Naive B cell (primary cell): Measurements from ENCODE around the gene FAM120B. TPM values are rescaled to one million over a fixed set of nuclear protein-coding genes. Genes with fewer than 3 reads are reported as not detected.
"Not testable (repeated sequence)": the region's sequence is repeated elsewhere in the genome, so short reads cannot be mapped to it uniquely, and the experiment has no call there.

Experiments used
- ATAC-seq, 2 donors: fragments of 150-1000 bp; cut with Tn5 transposase; 2 replicates each; pipeline ENCODE4 v1.10.0; 2021; ENCODE audit warnings: low read depth in 2 of 2, mild to moderate bottlenecking in 2 of 2, moderate library complexity in 2 of 2
- DNase-seq: peaks from one replicate; pipeline ENCODE4 v3.0.0; 2022
- H3K27ac Mint-ChIP-seq, 6 donors: one replicate each; pipeline ENCODE4 v1.8.0; 2020 to 2022; ENCODE audit warnings: mild to moderate bottlenecking in 6 of 6, mixed read lengths in 6 of 6, moderate library complexity in 5 of 6, inconsistent platforms in 2 of 6
- H3K27me3 Mint-ChIP-seq, 3 donors: one replicate each; pipeline ENCODE4 v1.8.0; 2021 to 2022; ENCODE audit warnings: mixed read lengths in 3 of 3, mild to moderate bottlenecking in 1 of 3
- H3K36me3 Mint-ChIP-seq, 2 donors: one replicate each; pipeline ENCODE4 v1.8.0; 2020 to 2022; ENCODE audit warnings: mixed read lengths in 2 of 2, inconsistent platforms in 1 of 2, mild to moderate bottlenecking in 1 of 2
- H3K4me1 Mint-ChIP-seq, 3 donors: one replicate each; pipeline ENCODE4 v1.8.0; 2020 to 2022; ENCODE audit warnings: mixed read lengths in 3 of 3, inconsistent platforms in 1 of 3, mild to moderate bottlenecking in 1 of 3, moderate library complexity in 1 of 3
- H3K4me3 Mint-ChIP-seq, 8 donors: one replicate each; pipeline ENCODE4 v1.8.0; 2020 to 2022; ENCODE audit warnings: mild to moderate bottlenecking in 8 of 8, mixed read lengths in 8 of 8, moderate library complexity in 8 of 8, inconsistent platforms in 2 of 8
- H3K9me3 Mint-ChIP-seq, 7 donors: one replicate each; pipeline ENCODE4 v1.8.0; 2020 to 2022; ENCODE audit warnings: mixed read lengths in 7 of 7, mild to moderate bottlenecking in 5 of 7, inconsistent platforms in 2 of 7, moderate library complexity in 1 of 7
- polyA plus RNA-seq, 6 donors: library from polyadenylated mRNA; unstranded; fragments of 300-500 nt; fragmentation: Illumina TruSeq; gene quantifications; one replicate each; pipeline ENCODE4 v1.2.3, GENCODE V29; 2021; ENCODE audit warnings: low read depth in 6 of 6

FAM120B gene
- polyA plus RNA-seq, 6 donors from 2014 or later = 8.3 to 35.2 (median 27.5) TPM

- Mint-ChIP-seq H3K4me1 (peaks cover 0 to 11% (median 5%) of the 10 kb centered on the region in 3 donors), H3K36me3 (peaks cover 32 to 33% of the 10 kb centered on the region in 2 donors), H3K9me3 (peaks cover 0 to under 1% (median 0%) of the 10 kb centered on the region in 7 donors), H3K4me3 (no peak overlapping the region), H3K27me3 (no peaks in the 10 kb centered on the region), H3K27ac (no peak overlapping the region)
- ATAC-seq (no peak), DNase-seq (no peak)
These were observed 39.1 kb downstream of the FAM120B start for GRCh38 chr6:170345662-170346061.

- H3K27me3 Mint-ChIP-seq = no peaks in the 10 kb centered on the region
- peaks cover 0 to 11% (median 11%) of the 10 kb centered on the region in 3 donors for H3K4me1 Mint-ChIP-seq
- no peak for ATAC-seq
- H3K4me3 Mint-ChIP-seq = no peak overlapping the region
- H3K9me3 Mint-ChIP-seq = peaks cover 0 to 8% (median 7%) of the 10 kb centered on the region in 7 donors
- peaks cover 41 to 42% of the 10 kb centered on the region in 2 donors for H3K36me3 Mint-ChIP-seq
- H3K27ac Mint-ChIP-seq = peak overlapping the region in 1 of 6 donors; percentile 32
- no peak for DNase-seq
These were observed 40.1 kb downstream of the FAM120B start for GRCh38 chr6:170346649-170347048.

GRCh38 chr6:170347091-170347490 is 40.5 kb downstream of the FAM120B start:
- Mint-ChIP-seq H3K27ac (no peak overlapping the region), H3K4me3 (no peak overlapping the region), H3K36me3 (peaks cover 41 to 42% of the 10 kb centered on the region in 2 donors), H3K9me3 (peaks cover 0 to 12% (median 7%) of the 10 kb centered on the region in 7 donors), H3K27me3 (no peaks in the 10 kb centered on the region), H3K4me1 (peaks cover 0 to 11% (median 11%) of the 10 kb centered on the region in 3 donors)
- DNase-seq = no peak
- ATAC-seq = no peak

GRCh38 chr6:170347975-170348374 is 41.4 kb downstream of the FAM120B start:
- peaks cover 42 to 50% of the 10 kb centered on the region in 2 donors for H3K36me3 Mint-ChIP-seq
- peaks cover 0 to 20% (median 10%) of the 10 kb centered on the region in 7 donors for H3K9me3 Mint-ChIP-seq
- no peak for DNase-seq
- H3K27me3 Mint-ChIP-seq = no peaks in the 10 kb centered on the region
- H3K4me3 Mint-ChIP-seq = no peak overlapping the region
- H3K4me1 Mint-ChIP-seq = peaks cover 0 to 11% (median 11%) of the 10 kb centered on the region in 3 donors
- H3K27ac Mint-ChIP-seq = no peak overlapping the region
- ATAC-seq = no peak

GRCh38 chr6:170351456-170351855 is 44.9 kb downstream of the FAM120B start:
- Mint-ChIP-seq H3K36me3 (peaks cover 36 to 44% of the 10 kb centered on the region in 2 donors), H3K9me3 (peaks cover 6 to 29% (median 14%) of the 10 kb centered on the region in 7 donors), H3K27ac (peak overlapping the region in 1 of 6 donors; percentile 45)

GRCh38 chr6:170355190-170355589 is 48.6 kb downstream of the FAM120B start:
- not testable (repeated sequence) for H3K4me3 Mint-ChIP-seq, H3K27me3 Mint-ChIP-seq
- H3K27ac Mint-ChIP-seq = peak overlapping the region in 1 of 6 donors; percentile 57

More at GRCh38 chr6:170351456-170351855, 44.9 kb downstream of the FAM120B start:
- not testable (repeated sequence) for DNase-seq, ATAC-seq, H3K4me3 Mint-ChIP-seq, H3K27me3 Mint-ChIP-seq, H3K4me1 Mint-ChIP-seq

GRCh38 chr6:170355661-170356060 is 49.1 kb downstream of the FAM120B start:
- peaks cover 0 to 6% (median 0%) of the 10 kb centered on the region in 3 donors for H3K4me1 Mint-ChIP-seq
- no peak for ATAC-seq

More at GRCh38 chr6:170355190-170355589, 48.6 kb downstream of the FAM120B start:
- H3K4me1 Mint-ChIP-seq, DNase-seq, ATAC-seq: not testable (repeated sequence)
- peaks cover 29% of the 10 kb centered on the region in 2 donors for H3K36me3 Mint-ChIP-seq
- H3K9me3 Mint-ChIP-seq = peaks cover 6 to 29% (median 14%) of the 10 kb centered on the region in 7 donors

GRCh38 chr6:170357812-170358211 is 51.3 kb downstream of the FAM120B start:
- DNase-seq (no peak), ATAC-seq (no peak)
- peaks cover 11 to 17% of the 10 kb centered on the region in 2 donors for H3K36me3 Mint-ChIP-seq
- H3K4me1 Mint-ChIP-seq = no peaks in the 10 kb centered on the region
- no peak overlapping the region for H3K27ac Mint-ChIP-seq
- peaks cover 0 to 15% (median 5%) of the 10 kb centered on the region in 7 donors for H3K9me3 Mint-ChIP-seq
- H3K4me3 Mint-ChIP-seq = no peak overlapping the region
- H3K27me3 Mint-ChIP-seq = no peaks in the 10 kb centered on the region

More at GRCh38 chr6:170355661-170356060, 49.1 kb downstream of the FAM120B start:
- Mint-ChIP-seq H3K27ac (peak overlapping the region in 1 of 6 donors; percentile 57), H3K4me3 (no peak overlapping the region), H3K9me3 (peaks cover 6 to 29% (median 14%) of the 10 kb centered on the region in 7 donors), H3K27me3 (no peaks in the 10 kb centered on the region), H3K36me3 (peaks cover 26 to 27% of the 10 kb centered on the region in 2 donors)
- no peak for DNase-seq

GRCh38 chr6:170358496-170358895 is 51.9 kb downstream of the FAM120B start:
- DNase-seq (no peak), ATAC-seq (no peak)
- Mint-ChIP-seq H3K27me3 (no peaks in the 10 kb centered on the region), H3K9me3 (peaks cover 0 to 8% (median 4%) of the 10 kb centered on the region in 7 donors), H3K27ac (no peak overlapping the region), H3K4me3 (no peak overlapping the region), H3K36me3 (peaks cover 8 to 17% of the 10 kb centered on the region in 2 donors), H3K4me1 (no peaks in the 10 kb centered on the region)

- ATAC-seq = no peak
- DNase-seq = no peak
- no peaks in the 10 kb centered on the region for H3K9me3 Mint-ChIP-seq
- no peak overlapping the region for H3K4me3 Mint-ChIP-seq
- H3K27me3 Mint-ChIP-seq = no peaks in the 10 kb centered on the region
- peaks cover 0 to 2% (median 0%) of the 10 kb centered on the region in 3 donors for H3K4me1 Mint-ChIP-seq
- H3K27ac Mint-ChIP-seq = no peak overlapping the region
- H3K36me3 Mint-ChIP-seq = peaks cover 8 to 17% of the 10 kb centered on the region in 2 donors
These were observed 53.9 kb downstream of the FAM120B start for GRCh38 chr6:170360476-170360875.

- peaks cover 12 to 13% of the 10 kb centered on the region in 2 donors for H3K36me3 Mint-ChIP-seq
- no peak overlapping the region for H3K4me3 Mint-ChIP-seq
- H3K4me1 Mint-ChIP-seq = peaks cover 0 to 5% (median 1%) of the 10 kb centered on the region in 3 donors
- no peaks in the 10 kb centered on the region for H3K9me3 Mint-ChIP-seq
- H3K27ac Mint-ChIP-seq = no peak overlapping the region
- ATAC-seq (no peak), DNase-seq (no peak)
- H3K27me3 Mint-ChIP-seq = no peaks in the 10 kb centered on the region
These were observed 54.8 kb downstream of the FAM120B start for GRCh38 chr6:170361335-170361734.

GRCh38 chr6:170362121-170362520 is 55.6 kb downstream of the FAM120B start:
- H3K36me3 Mint-ChIP-seq = peaks cover 12 to 16% of the 10 kb centered on the region in 2 donors
- ATAC-seq (no peak), DNase-seq (no peak)
- no peaks in the 10 kb centered on the region for H3K27me3 Mint-ChIP-seq
- peaks cover 0 to 6% (median 5%) of the 10 kb centered on the region in 3 donors for H3K4me1 Mint-ChIP-seq
- H3K9me3 Mint-ChIP-seq = no peaks in the 10 kb centered on the region
- no peak overlapping the region for H3K27ac Mint-ChIP-seq
- H3K4me3 Mint-ChIP-seq = no peak overlapping the region

- H3K9me3 Mint-ChIP-seq = no peaks in the 10 kb centered on the region
- ATAC-seq (no peak), DNase-seq (no peak)
- H3K27me3 Mint-ChIP-seq = no peaks in the 10 kb centered on the region
- peaks cover 0 to 6% (median 5%) of the 10 kb centered on the region in 3 donors for H3K4me1 Mint-ChIP-seq
- peak overlapping the region in 1 of 6 donors; percentile 15 for H3K27ac Mint-ChIP-seq
- peaks cover 6 to 10% of the 10 kb centered on the region in 2 donors for H3K36me3 Mint-ChIP-seq
- no peak overlapping the region for H3K4me3 Mint-ChIP-seq
These were observed 56.7 kb downstream of the FAM120B start for GRCh38 chr6:170363255-170363654.

GRCh38 chr6:170365121-170365520 is 58.6 kb downstream of the FAM120B start:
- DNase-seq (no peak), ATAC-seq (no peak)
- no peaks in the 10 kb centered on the region for H3K9me3 Mint-ChIP-seq
- no peaks in the 10 kb centered on the region for H3K27me3 Mint-ChIP-seq
- no peak overlapping the region for H3K4me3 Mint-ChIP-seq
- H3K27ac Mint-ChIP-seq = no peak overlapping the region
- H3K36me3 Mint-ChIP-seq = peaks cover 13 to 18% of the 10 kb centered on the region in 2 donors
- peaks cover 0 to 6% (median 5%) of the 10 kb centered on the region in 3 donors for H3K4me1 Mint-ChIP-seq
